GM12891 (cell line): ENCODE data around the gene TFB1M.

Experiments
- POLR2AphosphoS5 ChIP-seq: IDR thresholded peaks from 2 replicates; pipeline ENCODE4 v1.6.1; 2011; ENCODE audit warnings: low read depth, low read length, control low read depth
- TAF1 ChIP-seq: IDR thresholded peaks from 2 replicates; pipeline ENCODE4 v1.6.1; 2011; ENCODE audit warnings: low read depth, low read length, control low read depth

DNA sequence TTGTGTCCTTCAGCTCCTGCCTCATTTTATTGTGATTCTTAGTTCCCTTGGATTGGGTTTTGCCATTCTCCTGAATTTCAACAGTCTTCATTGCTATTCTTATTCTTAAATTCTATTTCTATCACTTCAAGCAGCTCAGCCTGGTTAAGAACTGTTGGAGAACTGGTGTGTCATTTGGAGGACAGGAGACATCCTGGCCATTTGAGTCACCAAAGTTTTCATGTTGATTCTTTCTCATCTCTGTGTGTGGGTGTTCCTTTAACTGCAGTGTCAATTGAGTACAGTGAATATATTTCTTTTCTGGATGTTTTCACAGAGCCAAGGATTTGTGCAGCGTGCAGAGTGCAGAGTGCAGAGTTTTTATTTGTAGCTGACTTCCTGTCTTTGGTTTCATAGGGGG is 33.5 kb upstream of the TFB1M start:
- TF ChIP-seq POLR2AphosphoS5 (no peak), TAF1 (no peak)
